GM12864 (cell line): Measurements from ENCODE around the gene ZKSCAN8.

Experiments
- DNase-seq: peaks from one replicate; pipeline ENCODE4 v3.0.0-alpha.2; 2011; ENCODE audit warnings: low read depth
- H3K4me3 ChIP-seq: 2 replicates; pipeline ENCODE4 v1.5.1; 2011; ENCODE audit warnings: mild to moderate bottlenecking, low read depth, low read length, control low read depth
- CTCF ChIP-seq: IDR thresholded peaks from 2 replicates; pipeline ENCODE4 v1.5.1; 2011; ENCODE audit warnings: low read depth, mild to moderate bottlenecking, moderate library complexity, low read length, control low read depth, inconsistent platforms; ENCODE audit errors: missing control alignments

ZKSCAN8 gene

DNA sequence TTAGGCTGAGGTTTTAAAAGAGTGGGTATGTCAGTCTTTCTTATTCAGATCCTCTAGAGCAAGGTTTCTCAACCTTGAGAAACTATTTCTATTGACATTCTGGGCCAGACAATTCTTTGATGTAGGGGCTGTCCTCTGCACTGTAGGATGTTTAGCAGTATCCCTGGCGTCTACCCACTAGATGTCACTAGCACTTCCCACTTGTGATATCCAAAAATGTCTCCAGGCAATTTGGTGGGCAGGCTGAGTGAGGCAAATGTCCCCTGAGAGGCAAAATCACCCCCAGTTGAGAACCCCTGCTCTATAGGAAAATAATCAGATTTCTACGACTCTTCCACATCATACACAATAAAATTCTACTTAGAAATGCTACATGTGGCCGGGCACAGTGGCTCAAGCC lies 7.7 kb upstream of the ZKSCAN8 start:
- TF ChIP-seq CTCF: peak; percentile 49
- no peak for DNase-seq
- H3K4me3 ChIP-seq: no peak overlapping the region

DNA sequence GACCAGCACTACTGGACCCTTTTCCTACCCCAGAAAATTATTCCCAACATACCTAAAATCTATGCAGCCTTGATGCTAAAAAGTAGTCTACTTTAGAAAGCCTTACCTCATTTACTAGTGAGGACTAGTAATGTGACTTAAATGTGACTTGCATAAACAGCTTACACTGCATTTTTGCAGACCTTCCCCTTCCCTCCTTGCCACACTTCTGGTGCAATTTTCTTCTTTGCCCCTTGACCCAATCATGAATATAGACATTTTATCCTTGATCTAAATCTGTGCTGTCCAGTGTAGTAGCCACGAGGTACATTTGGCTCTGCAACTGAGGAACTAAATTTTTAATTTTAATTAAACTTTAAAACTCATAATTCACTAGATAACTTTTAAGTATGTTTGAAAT lies 7.0 kb upstream of the ZKSCAN8 start:
- H3K4me3 ChIP-seq: no peak overlapping the region
- TF ChIP-seq CTCF: no peak
- no peak for DNase-seq

- no peak for DNase-seq
- TF ChIP-seq CTCF: no peak
- H3K4me3 ChIP-seq: peak overlapping the region; percentile 58
These were observed 6.3 kb upstream of the ZKSCAN8 start for GRCh38 chr6:28135393-28135792.

- peak; percentile 88 for DNase-seq
- H3K4me3 ChIP-seq: peak overlapping the region; percentile 58
- no peak for TF ChIP-seq CTCF
These were observed 4.8 kb upstream of the ZKSCAN8 start for GRCh38 chr6:28136585-28137504.

GRCh38 chr6:28137505-28137981 lies 4.1 kb upstream of the ZKSCAN8 start:
- TF ChIP-seq CTCF: no peak
- peak overlapping the region; percentile 58 for H3K4me3 ChIP-seq
- no peak for DNase-seq

DNA sequence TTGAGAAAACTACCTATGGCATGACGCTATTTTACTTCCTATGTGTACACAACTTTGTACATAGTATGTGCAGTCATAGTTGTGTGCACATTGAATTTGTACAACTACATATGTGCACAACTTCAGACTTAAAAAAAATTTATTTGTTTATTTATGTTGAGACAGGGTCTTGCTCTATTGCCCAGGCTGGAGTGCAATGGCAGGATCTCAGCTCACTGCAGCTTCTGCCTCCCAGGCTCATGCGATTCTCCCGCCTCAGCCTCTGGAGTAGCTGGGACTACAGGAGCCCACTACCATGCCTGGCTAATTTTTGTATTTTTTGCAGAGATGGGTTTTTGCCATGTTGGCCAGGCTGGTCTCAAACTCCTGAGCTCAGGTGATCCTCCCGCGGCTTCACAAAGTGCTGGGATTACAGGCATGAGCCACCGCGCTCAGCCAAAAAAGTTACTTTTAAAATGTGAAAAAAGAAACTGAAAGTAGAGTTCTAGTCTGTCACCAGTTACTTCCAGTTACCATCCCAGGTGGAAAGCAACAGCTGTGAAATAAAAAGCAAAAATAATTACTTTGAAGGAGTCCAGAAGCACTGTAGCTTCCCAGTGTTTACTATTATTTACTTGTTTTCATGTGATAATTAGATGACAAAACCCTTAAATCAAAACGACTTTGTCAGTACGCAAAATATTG lies 1.7 kb upstream of the ZKSCAN8 start:
- DNase-seq: no peak
- TF ChIP-seq CTCF: no peak
- H3K4me3 ChIP-seq: no peak overlapping the region; the same call in 1 of the 2 replicates
